HG03460 (cell line): ENCODE data around the gene NUP133.
"Not testable (repeated sequence)": the region's sequence is repeated elsewhere in the genome, so short reads cannot be mapped to it uniquely, and the experiment has no call there.

Experiments used
- ATAC-seq: cut with Tn5 transposase; IDR thresholded peaks from one replicate; pipeline ENCODE4 v1.9.1; 2021; ENCODE audit not compliant: unreplicated experiment

NUP133 gene

DNA sequence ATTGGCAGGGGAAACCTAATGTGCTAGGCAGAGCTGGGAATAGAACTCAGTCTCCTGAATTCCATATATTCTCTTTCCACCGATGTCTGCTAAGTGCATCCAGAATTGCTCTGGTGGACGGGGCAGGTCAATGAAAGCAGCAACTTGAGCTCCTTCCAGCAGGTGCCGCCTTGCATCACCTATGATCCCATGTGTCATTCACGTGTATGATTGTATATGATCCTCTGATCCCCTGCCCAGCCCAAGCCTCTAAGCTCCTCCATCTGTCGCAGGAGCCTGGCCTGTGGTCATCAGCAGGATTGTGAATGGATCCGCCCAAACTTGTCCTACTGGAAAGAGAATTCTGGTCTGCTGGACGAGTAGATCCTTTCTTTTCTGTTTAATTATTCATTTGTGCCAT is 87.4 kb downstream of the NUP133 start:
- no peak for ATAC-seq

DNA sequence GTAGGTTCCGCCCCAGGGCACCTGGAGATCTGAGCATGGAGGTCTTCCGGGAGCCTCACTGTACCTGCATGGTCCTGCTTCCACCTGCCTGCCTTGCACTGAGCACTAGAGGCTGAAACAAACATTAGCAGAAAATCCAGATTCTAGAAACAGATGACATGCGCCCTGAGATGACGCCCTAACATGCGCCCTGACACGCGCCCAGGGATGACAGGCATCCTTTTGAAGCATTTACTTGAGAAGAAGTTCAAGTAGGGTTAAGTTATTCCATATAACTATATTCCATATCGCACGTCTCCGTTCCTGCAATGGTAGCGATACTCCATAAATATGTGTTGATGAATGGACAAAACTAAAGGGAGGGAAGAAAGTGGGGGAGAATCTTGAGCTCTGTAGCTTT is 87.9 kb downstream of the NUP133 start:
- ATAC-seq: no peak

DNA sequence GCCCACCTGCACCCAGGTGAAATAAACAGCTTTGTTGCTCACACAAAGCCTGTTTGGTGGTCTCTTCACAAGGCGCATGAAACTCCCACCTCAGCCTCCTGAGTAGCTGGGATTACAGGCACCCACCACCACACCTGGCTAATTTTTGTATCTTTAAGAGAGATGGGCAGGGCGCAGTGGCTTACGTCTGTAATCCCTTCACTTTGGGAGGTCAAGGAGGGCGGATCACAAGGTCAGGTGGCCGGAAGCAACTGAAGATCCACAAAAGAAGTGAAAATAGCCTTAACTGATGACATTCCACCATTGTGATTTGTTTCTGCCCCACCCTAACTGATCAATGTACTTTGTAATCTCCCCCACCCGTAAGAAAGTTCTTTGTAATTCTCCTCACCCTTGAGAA is 89.6 kb downstream of the NUP133 start:
- ATAC-seq: not testable (repeated sequence)

DNA sequence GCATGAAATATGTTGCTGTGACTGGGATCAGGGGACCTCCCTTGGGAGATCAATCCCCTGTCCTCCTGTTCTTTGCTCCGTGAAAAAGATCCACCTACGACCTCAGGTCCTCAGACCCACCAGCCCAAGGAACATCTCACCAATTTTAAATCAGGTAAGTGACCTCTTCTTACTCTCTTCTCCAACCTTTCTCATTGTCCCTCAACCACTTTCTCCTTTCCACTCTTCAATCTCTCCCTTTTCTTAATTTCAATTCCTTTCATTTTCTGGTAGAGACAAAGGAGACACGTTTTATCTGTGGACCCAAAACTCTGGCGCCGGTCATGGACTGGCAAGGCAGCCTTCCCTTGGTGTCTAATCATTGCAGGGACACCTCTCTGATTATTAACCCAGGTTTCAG is 95.3 kb downstream of the NUP133 start:
- ATAC-seq: not testable (repeated sequence)

DNA sequence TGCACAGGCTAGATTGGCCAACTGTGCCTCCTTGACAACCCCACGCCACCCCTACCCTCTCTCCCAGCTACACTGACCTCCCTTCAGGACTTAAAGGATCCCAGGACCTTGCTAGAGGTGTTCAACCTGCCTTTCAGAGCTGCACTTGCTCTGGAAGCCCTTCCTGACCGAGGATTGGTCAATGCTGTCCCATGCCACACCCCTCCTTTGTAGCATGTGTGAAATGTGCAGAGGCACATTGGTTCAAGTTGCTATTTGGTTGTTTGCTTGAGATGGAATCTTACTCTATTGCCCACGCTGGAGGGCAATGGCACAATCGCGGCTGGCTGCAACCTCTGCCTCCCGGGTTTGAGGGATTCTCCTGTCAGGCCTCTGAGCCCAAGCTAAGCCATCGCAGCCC is 96.1 kb downstream of the NUP133 start:
- no peak for ATAC-seq

DNA sequence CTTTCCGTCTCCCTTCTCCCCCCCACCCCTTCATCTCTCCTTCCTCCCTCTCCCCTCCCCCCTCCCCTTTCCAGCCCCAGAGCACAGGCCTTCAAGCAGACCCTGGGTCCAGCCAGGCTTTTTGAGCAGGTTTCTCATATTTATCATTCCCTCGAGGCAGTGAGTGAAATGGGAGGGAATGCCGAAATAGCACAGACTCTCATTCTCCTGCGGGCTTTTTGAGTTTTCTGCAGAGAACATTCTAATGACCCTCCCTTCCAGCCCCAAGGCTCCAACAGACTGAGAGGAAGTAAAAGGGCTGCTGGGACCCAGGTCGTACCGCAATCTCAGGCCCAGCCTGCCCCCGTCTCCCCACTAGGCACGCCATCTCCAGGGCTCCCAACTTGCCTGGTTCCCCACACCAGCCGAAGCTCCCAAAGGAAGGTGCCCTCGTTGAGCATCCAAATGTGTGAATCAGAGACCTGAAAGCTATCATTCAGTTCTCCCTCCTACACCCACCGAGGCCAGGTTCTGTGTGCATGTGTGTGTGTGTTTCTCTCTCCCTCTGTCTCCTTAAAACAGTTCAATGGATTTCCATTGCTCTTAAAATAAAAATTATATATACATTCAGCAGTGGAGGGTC is 96.6 kb downstream of the NUP133 start:
- no peak for ATAC-seq

DNA sequence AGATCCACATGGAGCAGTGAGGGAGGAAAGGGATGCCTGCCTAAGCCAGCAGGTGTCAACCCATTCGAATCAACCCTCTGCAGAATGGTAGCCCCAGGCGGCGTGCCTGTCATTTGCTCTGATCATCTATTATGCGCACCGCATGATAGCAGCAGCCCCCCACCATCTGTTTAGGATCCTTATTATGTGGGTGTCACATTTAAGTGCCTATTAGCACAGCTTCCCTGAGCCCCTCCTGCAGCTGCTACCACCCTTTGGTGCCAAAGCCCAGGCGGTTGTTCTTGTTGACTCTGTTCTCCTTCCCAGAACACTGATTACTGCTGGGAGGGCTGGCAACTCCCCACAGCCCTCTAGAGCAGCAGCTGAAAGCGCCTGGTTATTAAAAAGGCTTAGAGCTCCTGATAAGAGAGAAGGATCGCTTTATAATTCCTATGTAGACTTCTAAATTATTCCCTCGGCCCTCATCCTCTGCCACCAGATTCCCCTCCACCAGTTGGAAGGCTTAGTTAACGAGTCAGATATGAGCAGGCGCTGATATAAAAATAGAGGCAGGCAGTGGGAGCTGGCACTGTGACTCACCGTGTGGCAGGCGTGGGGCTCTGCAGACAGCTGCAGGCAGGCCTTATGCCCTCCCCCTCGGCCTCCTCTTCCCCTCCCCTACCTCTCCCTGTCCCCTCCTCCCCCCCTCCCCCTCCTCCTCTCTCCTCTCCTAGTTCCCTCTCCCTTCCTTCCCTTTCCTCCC is 97.3 kb downstream of the NUP133 start:
- ATAC-seq: no peak

DNA sequence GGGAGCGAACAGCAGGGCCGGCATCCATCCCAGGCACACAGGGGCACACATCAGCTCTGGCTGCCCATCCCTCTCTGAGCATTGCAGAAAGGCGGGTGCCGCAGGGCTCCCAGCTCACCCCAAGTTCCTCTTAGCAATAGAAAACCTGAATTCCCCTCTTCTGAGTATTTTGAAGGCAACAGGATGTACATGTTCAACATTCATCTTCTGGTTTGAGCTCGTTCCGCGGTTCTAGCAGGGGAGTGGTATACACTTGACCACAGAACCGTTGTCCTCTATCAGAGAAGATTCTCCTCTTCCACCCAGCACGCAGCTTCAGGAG is 97.8 kb downstream of the NUP133 start:
- no peak for ATAC-seq

DNA sequence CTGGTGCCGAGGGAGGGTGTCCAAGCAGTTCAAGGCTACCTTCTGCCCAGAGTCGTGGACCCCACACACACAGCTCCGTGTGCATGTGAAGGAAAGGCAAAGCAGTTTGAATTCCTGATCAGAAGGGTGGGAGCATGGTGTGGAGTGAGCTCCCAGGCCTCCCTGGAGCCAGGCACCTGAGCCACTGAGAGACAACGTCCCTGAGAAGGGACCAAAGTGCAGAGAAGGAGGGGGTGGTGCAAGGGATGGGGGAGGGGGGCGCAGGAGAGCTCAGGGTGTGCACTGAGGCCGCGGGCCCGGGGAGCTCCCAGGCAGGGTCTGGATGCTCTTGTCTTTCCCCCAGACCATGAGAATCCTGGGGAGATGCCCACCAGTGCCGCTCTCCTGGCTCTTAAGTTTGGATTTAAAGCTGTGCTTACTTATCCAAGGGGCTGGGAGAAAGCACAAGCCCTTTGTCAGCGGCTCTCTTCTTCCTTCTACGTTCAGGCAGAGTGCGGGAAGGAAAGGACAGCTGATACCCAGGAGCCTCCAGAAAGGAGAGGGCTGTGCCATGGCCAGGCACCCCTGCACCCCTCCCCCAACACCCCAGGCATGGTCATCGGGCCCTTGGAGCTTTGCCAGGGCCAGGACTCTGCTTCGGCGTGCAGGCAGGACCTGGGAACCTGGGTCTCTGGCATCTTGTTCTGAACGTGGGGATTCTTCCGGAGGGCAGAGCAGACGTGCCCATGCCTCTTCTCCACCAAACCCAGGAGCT is 98.3 kb downstream of the NUP133 start:
- ATAC-seq: no peak

DNA sequence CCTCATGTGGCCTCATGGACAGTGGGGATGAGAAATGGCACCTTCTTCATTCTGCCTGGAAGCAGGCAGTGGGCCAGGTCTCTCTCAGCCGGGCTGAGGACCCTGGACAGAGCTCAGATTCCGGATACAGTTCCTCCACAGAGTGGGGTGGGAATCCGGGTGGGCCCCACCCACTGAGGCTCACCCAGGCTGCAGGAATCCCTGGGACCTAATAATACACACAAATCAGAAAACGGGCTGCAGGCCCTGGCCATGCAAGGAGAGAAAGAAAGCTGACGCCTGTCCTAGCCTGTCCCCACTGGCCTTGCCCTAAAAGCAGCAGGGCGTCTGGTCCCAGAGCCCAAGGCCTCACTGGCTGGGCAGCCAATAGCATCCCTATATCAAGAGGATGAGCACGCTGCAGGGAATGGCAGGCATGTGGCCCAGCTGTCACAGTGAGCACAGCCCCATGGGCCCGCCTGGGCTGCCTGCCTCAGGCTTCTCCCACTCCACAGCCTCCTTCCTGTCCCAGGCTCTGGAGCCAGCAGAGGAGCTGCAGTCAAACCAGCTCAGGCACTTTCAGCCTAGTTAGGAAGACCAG is 99.6 kb downstream of the NUP133 start:
- no peak for ATAC-seq

DNA sequence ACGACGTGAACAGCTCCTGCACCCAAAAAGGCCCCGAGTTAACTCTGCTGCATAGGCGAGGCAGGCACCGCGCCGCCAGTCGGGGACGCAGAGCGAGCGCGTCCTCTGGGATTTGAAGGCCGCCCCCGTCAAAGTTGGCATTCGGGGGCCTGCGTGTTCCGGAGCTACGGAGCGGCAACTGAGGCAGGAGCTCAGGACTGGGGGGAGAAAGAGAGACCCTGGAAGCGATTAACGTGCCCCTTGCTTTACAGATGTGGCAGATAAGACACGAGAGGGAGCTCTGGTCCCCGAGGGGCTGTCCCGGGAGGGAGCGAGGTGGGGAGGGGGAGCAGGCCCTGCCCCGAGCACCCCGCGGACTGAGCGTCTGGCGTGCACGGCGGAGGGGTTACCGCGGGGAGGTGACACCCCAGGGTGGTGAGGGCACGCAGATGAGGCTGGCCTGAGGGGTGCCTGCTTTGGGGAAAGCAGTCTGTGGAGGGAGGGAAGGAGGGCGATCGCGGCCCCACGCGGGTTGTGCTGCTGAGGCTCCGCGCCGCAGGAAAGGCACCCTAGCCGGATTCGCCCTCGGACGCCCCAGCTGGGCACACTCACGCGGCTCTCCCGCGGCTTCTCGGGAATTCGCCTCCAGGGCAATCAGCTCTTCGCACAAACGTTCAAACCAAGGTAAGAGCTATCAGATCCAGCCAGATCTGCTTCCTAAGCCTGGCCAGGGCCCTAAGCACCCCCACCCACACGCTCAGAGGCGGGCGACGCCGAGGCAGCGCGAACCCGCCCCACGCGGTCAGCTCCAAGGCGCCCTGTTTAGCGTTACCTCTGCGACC is 100.7 kb downstream of the NUP133 start:
- ATAC-seq: no peak

DNA sequence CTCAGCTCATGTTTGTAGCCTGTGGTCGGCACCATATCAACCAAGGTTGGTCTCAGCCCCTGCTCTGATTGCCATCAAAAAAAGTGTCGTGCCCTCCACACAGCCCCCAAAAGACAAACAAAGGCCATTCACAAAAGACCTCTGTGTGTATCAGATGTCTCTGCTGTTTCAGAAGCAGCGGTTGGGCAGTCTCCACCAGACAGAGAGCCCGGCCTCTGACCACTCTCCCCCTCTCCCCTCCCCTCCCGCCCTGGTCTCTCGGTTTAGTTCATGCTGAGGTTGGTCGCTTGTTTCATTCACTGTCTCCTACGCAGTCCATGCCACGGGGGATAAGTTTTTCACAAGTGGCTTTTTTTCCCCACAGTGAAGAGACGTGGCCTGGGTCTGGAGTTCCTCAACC is 101.3 kb downstream of the NUP133 start:
- ATAC-seq: no peak

DNA sequence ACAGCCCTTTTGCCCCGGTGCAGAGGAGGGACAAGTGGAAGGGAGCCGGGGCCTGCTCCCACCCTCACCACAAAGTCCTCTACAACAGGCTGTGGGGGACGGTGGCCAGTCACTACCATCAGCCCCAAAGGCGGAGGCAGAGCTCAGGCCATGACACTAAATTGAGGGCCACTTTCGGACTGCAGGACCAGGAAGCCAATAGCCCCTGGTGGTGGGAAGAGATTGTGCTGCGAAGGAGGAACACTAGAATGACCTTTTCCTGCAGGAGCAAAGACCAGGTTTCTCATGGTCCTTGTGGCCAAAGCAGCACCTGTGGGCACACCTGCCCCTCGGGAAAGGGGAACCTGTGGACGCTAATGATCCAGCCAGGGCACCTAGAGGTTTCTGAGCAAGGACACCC is 104.6 kb downstream of the NUP133 start:
- ATAC-seq: no peak

DNA sequence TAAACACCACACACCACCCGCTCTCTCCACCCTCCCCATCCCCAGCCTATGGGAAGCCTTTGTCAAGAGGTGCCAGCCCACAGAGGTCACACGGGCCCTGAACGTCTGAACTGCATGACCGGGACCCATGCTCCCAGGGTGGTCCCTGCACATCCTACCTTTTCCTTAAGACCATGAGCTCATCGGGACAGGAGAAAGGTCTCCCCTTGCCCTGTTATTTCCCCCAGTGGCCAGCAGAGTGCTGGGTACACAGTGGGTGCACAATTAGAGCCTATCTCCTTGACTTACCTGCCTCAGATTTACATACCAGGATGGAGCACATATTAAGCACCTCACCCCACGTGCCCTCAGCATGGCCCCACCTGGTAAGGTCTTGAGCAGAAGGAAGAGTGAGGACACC is 105.1 kb downstream of the NUP133 start:
- ATAC-seq: no peak

DNA sequence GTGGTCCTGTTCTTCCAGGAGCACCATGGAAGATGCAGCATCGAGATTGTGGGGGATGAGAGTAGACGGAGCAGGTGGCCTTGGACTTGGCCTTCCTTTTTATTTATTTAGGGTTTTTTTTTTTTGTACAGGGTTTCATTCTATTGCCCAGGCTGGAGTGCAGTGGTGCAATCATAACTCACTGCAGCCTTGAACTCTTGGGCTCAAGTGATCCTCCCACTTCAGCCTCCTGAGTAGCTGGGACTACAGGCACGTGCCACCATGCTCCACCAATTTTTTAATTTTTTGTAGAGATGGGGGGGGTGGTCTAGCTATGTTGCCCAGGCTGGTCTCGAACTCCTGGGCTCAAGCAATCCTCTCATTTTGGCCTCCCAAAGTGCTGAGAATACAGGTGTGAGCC is 105.8 kb downstream of the NUP133 start:
- not testable (repeated sequence) for ATAC-seq

DNA sequence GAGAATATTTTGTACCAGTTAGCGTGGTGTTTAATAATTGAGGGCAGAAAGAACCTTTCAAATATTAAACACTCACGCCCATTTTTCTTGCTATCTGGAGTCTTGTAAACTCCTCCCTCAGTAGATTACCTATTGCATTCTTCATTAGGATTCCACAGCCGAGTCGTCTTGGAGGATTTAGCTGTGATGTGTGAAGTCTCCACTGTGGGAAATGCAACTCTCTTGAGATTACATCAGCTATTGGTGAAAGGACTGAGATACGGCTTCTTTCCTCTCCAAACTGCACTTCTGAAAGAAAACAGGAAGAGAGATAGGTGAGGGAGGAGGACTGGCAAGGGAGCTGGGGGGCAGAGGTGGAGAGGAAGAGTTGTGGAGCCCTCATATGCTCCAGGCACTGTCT is 110.4 kb downstream of the NUP133 start:
- ATAC-seq: no peak

DNA sequence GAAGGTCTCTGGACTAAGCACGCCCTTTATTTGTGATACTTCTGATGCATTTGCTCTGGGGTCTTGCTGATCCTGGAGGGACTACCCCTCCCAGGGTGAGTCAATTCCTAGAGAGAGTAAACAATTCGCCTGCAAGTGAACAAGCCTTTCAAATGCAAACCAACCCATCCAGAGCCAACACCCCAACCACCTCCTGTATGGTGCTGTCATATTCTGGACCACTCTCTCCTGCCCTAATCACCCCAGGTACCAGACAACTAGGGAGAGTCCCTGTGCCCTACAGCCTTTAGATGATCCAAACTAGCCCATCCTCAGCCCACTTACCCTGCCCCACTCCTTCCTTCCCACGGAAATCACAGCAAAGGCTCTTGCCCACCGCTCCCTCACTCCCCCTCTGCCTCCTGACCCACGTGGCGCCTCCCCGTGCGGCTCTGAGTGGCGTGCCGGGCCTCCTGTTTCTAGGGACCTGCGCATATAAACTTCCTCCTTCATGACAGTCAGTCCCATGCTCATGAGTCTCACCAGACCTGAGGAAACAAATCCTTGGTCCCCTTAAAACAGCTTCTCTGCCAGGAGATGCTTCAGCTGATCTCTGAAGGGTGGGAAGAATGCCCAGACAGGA is 111.4 kb downstream of the NUP133 start:
- ATAC-seq: no peak

DNA sequence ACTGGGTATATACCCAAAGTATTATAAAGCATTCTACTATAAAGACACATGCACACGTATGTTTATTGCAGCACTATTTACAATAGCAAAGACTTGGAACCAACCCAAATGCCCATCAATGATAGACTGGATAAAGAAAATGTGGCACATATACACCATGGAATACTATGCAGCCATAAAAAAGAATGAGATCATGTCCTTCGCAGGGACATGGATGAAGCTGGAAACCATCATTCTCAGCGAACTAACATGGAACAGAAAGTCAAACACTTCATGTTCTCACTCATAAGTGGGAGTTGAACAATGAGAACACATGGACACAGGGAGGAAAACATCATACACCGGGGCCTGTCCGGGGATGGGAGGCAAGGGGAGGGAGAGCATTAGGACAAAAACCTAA is 113.6 kb downstream of the NUP133 start:
- not testable (repeated sequence) for ATAC-seq

DNA sequence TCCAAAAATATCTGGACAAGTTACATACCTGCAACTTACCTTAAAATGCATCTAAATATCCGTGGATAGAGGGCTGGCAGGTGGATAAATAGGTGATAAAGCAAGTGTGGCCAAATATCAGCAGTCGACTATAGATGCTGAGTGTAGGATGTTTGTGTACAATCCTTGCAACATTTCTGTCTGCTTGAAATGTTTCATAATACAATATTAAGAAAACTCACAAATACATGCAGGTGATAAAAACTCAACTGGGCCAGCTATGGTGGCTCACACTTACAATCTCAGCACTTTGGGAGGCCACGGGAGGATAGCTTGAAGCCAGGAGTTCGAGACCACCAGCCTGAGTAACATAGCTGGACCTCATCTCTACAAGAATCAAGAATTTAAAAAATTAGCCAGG is 115.2 kb downstream of the NUP133 start:
- no peak for ATAC-seq
